GM18909 (cell line): Measurements from ENCODE around the gene MUC2.

Experiments
- ATAC-seq: cut with Tn5 transposase; IDR thresholded peaks from one replicate; pipeline ENCODE4 v1.9.1; 2021; ENCODE audit warnings: mild to moderate bottlenecking; ENCODE audit not compliant: unreplicated experiment, poor library complexity

MUC2 gene

DNA sequence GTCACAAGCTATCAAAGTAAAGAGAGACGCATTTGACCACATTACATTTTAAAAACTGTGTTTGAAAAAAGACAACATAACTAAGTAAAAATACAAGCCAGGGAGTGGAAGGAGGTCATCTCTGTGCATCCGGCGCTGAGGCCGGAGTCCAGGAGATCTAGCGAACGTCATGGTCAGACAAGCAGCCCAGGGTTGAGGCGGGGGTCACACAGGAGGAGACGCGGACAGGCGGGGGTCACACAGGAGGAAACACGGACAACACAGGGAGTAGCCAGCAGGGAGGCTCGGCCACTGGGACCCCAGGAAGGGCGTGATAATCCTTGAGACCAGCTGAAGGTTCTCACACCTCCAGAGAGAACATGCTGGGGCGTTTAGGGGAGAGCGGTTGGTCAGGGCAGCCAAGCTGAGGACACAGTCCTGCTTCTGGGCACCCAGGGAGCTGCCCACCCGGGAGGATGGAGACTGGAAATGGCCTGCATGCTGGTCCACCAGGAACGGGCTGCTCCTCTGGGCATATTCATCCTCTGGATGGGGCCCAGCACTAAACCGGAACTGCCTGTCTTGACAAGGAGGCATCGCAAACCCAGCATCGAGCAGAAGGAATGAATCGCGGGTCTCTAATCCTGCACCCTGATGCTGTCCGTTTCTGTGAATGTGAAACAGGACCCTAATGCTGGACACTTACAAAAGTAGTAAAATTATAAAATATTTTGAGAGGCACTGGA is 42.2 kb downstream of the MUC2 start:
- ATAC-seq = no peak

DNA sequence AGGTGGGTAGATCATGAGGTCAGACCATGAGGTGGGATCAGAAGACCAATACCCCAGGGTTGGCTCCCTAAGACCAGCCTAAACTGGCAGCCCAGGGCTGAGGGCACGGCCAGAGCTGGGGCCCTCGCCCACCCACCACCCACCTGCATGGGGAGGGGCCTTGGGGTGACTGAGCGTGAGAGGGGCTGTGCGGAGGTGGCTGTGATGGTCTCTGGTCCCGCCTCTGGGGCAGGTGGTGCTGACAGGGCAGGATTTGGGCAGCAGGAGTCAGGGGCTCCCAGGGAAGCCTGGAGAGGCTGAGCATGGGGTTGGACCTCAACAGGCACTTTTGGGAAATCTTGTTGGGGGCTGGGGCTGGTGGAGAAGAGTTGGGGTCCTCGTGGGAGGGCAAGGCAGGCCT is 43.3 kb downstream of the MUC2 start:
- no peak for ATAC-seq

DNA sequence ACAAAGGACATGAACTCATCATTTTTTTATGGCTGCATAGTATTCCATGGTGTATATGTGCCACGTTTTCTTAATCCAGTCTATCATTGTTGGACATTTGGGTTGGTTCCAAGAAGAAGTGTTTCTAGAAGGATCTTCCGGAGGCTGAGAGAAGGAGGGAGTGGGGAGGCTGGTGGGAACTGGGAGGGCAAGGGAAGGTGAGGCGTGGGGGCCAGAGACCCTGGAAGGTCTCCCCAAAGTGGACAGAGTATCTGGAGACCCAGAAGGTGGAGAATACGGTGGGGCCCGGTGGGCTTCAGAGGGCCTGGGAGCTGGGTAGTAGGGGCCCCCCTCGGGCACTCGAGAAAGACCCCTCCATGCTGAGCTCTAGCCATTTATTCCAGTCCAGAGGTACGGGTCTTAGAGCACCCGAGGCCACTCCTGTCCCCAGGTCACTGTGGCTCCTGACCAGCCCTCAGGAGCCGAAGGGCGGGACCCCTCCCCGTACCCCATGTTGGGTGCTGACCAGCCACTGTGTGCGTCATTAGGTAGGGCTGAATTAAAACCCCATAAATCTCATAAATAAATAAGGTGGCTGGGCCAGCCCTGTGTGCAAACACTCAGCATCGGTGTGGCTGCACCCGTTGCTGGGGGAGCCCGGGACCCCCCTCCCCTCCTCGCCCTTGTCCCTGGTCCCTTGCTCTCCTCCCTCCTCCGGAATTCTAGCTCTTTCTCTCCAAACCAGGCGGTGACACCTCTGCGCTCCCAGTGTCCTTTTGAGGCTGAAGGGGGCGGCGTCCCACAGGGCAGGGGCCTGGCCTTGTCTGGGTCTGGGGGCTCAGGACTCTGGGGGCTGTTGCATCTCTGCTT is 44.3 kb downstream of the MUC2 start:
- ATAC-seq = no peak

DNA sequence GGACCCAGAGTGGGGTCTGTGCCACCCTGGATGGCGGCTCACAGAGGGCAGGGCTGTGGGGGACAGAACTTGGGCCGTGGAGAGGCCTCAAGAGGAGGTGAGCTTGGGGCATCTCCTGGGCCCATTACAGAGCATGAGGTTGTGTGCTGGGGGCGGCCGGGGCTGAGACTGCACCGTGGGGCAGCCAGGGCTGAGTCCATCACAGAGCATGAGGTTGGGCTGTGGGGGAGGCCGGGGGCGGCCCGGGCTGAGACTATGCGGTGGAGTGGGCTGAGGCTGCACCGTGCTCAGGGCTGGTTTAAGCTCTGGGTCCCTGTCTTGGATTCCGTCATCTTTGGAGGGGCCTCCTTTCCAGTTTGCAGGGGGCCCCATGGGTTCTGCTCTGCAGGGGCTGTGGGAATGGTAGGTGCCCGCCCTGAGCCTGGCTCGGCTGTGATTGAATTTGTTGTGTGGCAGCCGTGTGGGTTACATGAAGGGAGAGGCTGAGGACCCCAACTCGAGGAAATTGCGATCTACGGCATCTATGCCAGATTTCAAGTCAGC is 45.0 kb downstream of the MUC2 start:
- no peak for ATAC-seq

DNA sequence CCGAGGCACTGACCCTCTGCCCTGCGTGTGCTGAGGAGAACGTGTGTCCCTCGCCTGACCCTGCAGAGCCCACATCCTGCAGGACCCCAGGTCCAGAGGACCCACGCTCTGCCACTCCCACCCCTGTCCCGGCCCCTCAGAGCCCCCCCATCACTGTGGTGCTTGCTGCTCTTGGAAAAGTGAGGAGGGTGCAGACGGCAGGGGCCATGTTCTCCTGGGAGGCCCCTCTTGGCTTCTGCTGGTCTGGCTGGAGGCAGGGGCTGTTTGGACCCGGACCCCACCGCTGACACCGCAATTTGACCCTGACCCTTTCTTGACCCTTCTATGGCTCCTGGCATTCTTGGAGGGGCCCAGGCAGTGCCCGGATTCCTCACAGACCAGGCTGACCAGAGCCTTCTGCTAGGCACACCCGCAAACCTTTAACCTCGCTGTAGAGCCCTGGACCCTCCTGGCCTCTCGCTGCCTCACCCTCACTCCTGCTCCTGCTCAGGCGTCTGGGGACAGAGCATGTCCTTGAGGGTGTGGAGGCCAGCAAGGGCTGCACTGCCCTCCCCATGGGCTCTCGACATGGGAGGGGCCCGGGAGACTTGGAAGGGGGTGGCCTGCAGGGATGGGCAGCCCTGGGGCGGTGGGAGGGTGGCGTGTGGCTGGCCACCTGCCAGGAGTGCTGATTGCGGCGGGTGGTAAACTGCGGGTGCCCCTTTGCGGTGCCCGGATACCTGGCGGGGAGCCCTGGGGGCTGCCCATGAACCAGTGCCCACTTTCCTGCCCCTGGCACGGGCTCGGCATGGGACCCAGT is 46.1 kb downstream of the MUC2 start:
- ATAC-seq = no peak

DNA sequence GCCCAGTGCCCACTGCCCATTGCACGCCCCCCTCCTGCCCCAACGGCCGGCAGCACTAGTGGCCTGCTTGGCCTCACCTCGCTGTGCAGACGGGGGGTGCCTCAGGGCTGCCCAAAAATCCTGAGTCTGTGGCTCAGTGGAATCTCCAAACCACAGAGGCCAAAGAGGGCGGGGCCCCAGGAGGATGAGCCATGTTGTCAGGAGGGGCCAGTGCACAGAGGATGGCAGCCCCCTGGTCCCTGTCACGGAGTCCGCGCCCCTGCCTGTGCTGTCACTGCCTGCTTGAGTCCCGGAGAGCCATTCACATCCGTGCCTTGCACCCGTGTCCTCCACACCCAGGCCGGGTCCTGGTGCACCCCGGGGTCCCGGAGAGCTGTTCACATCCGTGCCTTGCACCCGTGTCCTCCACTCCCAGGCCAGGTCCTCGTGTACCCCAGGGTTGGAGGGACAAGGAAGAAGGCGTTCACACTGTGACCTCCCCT is 46.7 kb downstream of the MUC2 start:
- no peak for ATAC-seq

GRCh38 chr11:1121813-1122663 is 47.4 kb downstream of the MUC2 start:
- no peak for ATAC-seq

DNA sequence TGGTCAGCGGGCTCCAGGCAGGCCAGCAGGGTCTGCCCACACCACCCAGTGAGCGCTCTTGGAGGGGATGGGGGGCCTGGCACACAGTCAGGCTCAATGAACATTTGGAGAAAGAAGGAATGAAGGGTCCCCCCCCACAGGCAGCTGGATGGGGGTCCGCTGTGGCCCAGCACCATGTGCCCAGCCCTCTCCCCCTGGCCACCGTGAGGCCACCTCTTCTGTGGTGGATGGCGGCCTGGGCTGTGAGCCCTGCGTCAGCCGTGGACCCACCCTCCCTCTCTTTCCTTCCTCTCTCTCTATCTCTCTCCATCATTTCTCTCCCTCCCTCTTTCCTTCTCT is 48.0 kb downstream of the MUC2 start:
- ATAC-seq = no peak

DNA sequence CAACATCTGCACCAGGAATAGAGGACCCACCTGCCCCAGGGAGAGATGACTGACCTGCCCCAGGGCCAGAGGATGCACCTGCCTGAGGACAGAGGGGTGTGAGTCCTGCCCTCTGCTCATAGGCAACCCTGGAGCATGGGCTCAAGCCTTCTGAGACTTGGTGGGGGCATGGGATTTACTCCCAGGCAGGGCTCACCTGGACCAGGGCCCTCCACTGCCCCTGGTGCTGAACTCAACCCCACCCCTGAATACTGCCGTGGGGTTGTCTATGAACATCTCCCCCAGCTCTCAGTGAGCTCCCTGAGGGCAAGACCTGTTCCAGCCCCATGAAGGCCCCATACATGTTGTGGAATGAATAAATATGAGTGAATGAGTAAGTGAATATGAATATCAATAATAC is 49.3 kb downstream of the MUC2 start:
- ATAC-seq = no peak
